ENCODE measurements around the gene FOS.
A peak's percentile ranks its signal among the peaks of the same experiment; 100 is the strongest.

Gene FOS
- 3.5 to 146 (median 35.1) reads per million in 18 experiments for total RNA-seq

GRCh38 chr14:75278422-75279152 lies at the start of gene FOS:
TSS of gene FOS (plus strand) at chr14:75278828. CDS start at chr14:75278983, 155 bp downstream.
- peak; percentile 94 to 95 for DNase-seq

DNA sequence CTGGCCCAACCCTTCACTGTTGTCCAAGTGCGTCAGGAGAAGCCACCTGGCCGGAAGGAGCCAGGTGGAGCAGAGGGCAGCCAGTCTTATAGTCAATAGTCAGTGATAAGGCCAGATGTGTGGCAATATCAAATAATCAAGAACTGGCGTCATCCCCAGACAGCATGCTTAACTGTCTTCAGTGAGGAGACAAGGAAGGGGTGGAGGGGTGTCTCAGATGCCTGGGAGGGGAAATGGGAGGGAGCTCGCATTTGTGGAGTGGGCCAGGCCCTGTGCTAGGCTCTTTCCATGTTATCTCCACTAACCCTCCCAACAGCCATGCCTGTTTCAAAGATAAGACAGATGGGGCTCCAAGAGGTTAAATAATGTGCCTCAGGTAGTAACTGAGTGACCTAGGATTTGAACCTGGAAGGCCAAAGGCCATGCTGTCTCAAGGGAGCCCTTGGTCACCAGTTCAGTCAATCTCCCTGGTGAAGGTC lies 48.9 kb upstream of the FOS start:
- no peak for DNase-seq

DNA sequence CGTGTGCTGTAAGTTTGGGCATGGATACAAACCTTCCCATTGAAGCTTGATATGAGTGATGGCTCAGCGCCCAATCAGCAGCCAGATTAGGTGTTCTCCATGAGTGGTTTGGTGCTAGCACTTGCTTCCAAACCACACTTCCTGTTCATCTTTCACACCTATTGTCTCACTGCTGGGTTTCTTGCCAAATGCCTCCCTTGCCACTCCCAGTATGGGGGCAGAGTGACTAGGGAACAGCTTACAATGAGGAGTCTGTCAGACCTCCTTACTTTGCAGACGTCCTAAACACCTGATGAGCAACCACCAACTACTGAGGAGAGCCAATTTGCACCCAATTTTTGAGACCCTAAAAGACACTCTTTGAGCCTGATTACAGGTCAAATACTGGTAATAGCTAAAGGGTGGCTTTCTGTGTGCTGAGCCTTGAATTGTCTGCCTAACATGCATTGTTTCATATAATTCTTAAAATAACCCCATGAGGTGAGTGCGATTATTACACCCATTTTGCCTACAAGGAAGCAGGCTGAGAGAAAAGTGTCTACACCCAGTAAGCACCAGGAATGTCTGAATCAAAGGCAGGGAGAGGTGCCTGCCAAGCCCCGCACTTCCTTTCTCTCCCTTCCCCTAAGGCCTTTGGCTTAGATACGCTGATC lies 48.4 kb upstream of the FOS start:
- DNase-seq = peak; percentile 31 to 38

DNA sequence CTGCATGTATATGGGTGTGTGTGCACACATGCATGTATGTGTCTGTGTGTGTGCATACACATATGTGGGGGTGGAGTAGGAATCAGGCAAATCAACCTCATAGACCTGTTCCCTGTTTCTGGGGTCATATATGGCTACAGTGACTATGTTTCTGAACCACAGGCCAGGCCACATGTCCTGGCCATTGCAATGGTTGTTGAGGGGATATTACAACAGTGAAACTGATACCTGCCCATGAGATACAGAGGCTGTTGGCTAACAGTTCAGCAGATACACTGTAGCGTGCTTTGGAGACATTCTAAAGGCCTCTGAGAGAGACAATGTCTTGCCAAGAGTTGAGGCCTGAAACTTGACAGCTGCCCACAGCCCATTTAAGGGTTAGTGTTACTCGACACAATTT lies 47.3 kb upstream of the FOS start:
- DNase-seq = no peak

DNA sequence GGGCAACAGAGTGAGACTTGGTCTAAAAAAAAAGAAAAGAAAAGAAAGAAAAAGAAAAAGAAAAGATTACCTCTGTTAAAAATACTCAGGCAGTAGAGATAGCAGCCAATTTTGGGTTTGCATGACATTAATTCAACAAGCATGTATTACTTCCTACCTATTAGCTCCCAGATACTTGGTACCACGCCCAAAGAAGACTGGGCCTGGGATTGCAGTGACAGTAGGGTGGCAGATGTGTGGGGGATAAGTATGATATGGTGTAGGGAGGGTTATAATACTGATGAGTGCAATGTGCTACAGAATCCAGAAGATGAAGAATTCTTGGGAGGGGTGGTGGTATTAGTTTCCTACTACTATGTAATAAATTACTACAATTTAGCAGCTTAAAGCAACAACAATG lies 46.4 kb upstream of the FOS start:
- DNase-seq = no peak

- peak; percentile 13 to 30 for DNase-seq
These were observed 46.0 kb upstream of the FOS start for GRCh38 chr14:75232597-75232996.

DNA sequence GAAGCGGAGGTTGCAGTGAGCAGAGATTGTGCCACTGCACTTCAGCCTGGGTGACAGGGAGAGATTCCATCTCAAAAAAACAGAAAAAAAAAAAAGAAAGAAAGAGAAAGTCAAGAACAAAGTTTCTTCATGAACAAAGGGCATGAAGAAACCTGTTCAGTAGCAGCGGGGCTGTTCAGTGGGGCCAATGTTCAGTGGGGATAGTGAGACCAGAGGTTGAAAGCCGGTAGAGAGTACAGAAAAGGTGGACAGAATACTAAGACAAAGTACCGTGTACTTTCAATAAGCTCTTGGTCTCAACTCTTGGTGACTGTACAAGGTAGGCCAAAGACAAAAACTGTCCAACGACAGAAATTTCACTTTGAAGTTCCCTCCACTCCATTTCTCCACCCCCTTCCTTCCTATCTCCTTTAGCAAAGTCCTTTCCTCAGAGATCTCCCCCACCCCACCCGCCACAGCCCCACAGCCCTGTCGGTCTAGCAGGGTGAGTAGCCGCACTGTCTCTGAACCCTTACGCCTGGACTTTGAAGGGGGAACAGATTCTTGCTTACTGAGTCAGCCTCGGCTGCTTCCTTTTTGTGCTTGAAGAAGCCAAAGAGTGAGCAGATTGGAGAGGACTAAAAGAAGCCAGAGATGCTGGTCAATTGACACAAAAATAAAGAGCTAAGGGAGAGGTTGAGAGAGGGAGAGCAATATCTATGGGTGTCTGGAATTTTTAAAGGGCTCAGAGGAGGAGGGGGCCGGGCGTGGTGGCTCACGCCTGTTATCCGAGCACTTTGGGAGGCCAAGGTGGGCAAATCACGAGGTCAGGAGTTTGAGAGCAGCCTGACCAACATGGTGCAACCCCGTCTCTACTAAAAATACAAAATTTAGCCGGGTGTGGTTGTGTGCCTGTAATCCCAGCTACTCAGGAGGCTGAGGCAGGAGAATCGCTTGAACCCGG lies 44.2 kb upstream of the FOS start:
- peak; percentile 80 to 84 for DNase-seq

- peak; percentile 52 to 58 for DNase-seq
These were observed 43.4 kb upstream of the FOS start for GRCh38 chr14:75235198-75235597.

DNA sequence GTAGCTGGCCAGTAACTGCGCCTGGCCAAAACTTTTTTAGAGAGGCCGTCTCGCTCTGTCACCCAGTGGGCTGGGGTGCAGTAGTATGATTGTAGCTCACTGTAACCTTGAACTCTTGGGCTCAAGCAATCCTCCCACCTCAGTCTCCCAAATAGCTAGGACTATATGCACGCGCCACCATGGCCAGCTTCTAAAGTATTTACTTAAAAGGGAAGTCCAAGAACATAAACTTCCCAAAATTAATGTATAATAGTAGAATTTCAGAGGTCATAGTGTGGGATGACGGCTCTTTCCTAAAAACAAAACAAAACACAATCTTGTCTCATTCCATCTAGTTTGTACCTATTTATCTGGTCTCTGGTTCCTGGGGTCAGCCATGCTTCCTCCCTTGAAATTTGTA lies 42.2 kb upstream of the FOS start:
- peak; percentile 62 to 69 for DNase-seq

DNA sequence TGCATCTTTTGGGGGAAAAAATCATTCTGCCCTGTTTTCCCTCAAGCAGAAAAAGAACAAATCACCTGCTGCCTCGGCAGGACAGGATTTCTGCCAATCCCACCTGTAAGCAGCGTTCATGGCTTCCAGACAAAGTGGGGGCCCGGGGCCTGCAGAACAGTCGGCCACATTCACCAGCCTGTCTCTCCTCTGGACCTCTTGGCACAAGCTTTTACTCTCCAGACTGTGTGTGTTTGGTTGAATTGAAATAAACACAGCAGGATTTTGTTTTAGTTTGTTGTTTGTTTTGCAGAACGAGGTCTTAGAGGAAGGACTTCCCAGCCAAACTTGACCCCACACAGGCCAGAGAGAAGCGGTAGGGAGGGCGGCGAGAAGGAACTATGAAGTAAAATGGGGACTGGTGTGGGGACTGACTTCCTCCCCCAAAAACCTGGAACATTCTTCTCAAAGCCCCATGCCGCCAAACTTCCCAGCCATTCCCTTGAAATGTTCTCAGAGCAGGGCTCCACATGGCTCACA lies 41.7 kb upstream of the FOS start:
- peak in 1 of 2 donors; percentile 36 for DNase-seq

- DNase-seq = peak in 1 of 2 donors; percentile 25
These were observed 39.7 kb upstream of the FOS start for GRCh38 chr14:75238756-75239455.

DNA sequence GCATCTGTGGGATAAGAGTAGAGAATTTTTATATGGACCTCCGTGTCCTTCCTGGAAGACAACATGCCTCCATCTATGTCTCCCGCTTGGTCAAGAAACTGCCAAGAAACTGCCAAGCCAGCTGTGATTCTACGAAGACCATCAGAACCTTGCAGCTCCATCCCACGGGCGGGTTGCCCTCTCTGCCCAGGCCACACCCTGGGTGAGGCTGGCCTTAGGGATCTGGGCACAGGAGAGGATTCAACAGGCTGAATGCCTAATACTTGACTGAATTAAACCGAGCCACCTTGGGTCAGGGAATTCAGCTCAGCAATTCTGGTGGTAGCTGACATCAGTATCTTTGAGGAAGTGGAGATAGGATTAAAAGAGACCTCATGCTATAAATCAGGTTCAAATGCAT lies 37.8 kb upstream of the FOS start:
- DNase-seq = no peak

- DNase-seq = no peak
These were observed 35.9 kb upstream of the FOS start for GRCh38 chr14:75242546-75243273.

- no peak for DNase-seq
These were observed 34.5 kb upstream of the FOS start for GRCh38 chr14:75244121-75244520.

GRCh38 chr14:75246546-75247285 lies 31.9 kb upstream of the FOS start:
- no peak for DNase-seq

GRCh38 chr14:75247286-75247922 lies 31.2 kb upstream of the FOS start:
- DNase-seq = peak; percentile 20 to 35

GRCh38 chr14:75247939-75248338 lies 30.7 kb upstream of the FOS start:
- no peak for DNase-seq

DNA sequence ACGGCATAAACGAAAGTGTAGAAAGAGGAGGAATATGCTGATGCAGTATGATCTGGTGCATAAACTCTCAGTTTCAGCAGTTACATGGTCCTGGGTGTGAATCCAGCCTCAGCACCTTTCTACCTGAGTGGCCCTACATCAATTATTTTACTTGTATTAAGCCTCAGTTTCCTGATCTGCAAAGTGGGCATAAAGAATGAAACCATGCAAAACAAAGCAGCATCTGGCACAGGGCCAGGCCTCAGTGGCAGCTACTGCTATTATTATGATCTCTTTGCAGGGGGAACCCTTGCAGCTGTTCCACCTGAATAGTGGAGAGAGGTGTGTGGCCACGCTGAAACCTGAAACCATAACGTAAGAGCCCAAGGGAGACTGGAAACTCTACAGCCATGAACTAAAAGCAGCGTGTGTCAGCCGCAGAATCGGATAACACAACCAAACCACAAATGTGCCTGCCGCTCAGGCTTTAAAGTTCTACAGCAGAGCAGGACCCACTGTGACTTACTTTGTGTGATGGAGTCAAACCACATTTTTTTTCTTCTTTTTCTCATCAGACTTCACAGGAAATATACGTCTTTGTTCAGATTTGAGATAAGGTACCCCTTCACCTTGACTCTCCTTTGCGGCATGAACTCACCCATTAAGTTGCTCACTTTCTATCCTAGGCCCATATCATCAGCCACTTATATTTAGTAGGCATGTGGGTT lies 29.2 kb upstream of the FOS start:
- no peak for DNase-seq

- DNase-seq = no peak
These were observed 28.7 kb upstream of the FOS start for GRCh38 chr14:75249958-75250336.
